HL-60 (cell line): Measurements from ENCODE around the gene GUCD1.
"Not testable (repeated sequence)": the region's sequence is repeated elsewhere in the genome, so short reads cannot be mapped to it uniquely, and the experiment has no call there.

Source experiments
- GABPA ChIP-seq: IDR thresholded peaks from 2 replicates; pipeline ENCODE4 v1.6.1; 2012; ENCODE audit warnings: low read depth
- POLR2AphosphoS5 ChIP-seq: IDR thresholded peaks from 2 replicates; pipeline ENCODE4 v1.6.1; 2012; ENCODE audit warnings: low read depth
- SPI1 ChIP-seq: IDR thresholded peaks from 2 replicates; pipeline ENCODE4 v1.6.1; 2012; ENCODE audit warnings: low read depth, mild to moderate bottlenecking, borderline replicate concordance
- TF ChIP-seq, protein P1 (sequence below): IDR thresholded peaks from one replicate; pipeline ENCODE4 v1.5.1; 2011; ENCODE audit warnings: low read length, control low read depth, inconsistent platforms; ENCODE audit not compliant: insufficient read depth
- TF ChIP-seq, protein P2 (sequence below): IDR thresholded peaks from 2 replicates; pipeline ENCODE4 v1.6.1; 2012; ENCODE audit warnings: low read depth; ENCODE audit not compliant: insufficient replicate concordance

- TF ChIP-seq, protein P1, sequence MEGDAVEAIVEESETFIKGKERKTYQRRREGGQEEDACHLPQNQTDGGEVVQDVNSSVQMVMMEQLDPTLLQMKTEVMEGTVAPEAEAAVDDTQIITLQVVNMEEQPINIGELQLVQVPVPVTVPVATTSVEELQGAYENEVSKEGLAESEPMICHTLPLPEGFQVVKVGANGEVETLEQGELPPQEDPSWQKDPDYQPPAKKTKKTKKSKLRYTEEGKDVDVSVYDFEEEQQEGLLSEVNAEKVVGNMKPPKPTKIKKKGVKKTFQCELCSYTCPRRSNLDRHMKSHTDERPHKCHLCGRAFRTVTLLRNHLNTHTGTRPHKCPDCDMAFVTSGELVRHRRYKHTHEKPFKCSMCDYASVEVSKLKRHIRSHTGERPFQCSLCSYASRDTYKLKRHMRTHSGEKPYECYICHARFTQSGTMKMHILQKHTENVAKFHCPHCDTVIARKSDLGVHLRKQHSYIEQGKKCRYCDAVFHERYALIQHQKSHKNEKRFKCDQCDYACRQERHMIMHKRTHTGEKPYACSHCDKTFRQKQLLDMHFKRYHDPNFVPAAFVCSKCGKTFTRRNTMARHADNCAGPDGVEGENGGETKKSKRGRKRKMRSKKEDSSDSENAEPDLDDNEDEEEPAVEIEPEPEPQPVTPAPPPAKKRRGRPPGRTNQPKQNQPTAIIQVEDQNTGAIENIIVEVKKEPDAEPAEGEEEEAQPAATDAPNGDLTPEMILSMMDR: not testable (repeated sequence)
- not testable (repeated sequence) for TF ChIP-seq GABPA, POLR2AphosphoS5, SPI1
- TF ChIP-seq, protein P2, sequence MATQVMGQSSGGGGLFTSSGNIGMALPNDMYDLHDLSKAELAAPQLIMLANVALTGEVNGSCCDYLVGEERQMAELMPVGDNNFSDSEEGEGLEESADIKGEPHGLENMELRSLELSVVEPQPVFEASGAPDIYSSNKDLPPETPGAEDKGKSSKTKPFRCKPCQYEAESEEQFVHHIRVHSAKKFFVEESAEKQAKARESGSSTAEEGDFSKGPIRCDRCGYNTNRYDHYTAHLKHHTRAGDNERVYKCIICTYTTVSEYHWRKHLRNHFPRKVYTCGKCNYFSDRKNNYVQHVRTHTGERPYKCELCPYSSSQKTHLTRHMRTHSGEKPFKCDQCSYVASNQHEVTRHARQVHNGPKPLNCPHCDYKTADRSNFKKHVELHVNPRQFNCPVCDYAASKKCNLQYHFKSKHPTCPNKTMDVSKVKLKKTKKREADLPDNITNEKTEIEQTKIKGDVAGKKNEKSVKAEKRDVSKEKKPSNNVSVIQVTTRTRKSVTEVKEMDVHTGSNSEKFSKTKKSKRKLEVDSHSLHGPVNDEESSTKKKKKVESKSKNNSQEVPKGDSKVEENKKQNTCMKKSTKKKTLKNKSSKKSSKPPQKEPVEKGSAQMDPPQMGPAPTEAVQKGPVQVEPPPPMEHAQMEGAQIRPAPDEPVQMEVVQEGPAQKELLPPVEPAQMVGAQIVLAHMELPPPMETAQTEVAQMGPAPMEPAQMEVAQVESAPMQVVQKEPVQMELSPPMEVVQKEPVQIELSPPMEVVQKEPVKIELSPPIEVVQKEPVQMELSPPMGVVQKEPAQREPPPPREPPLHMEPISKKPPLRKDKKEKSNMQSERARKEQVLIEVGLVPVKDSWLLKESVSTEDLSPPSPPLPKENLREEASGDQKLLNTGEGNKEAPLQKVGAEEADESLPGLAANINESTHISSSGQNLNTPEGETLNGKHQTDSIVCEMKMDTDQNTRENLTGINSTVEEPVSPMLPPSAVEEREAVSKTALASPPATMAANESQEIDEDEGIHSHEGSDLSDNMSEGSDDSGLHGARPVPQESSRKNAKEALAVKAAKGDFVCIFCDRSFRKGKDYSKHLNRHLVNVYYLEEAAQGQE: not testable (repeated sequence)
Measured at GRCh38 chr22:24597076-24597475, 42.1 kb upstream of the GUCD1 start.
